Muscle of back (tissue), 11 donors: ENCODE measurements around the gene CABLES1. TPM values are rescaled to one million over a fixed set of nuclear protein-coding genes. Genes with fewer than 3 reads are reported as not detected.
"Not testable (repeated sequence)": the region's sequence is repeated elsewhere in the genome, so short reads cannot be mapped to it uniquely, and the experiment has no call there.

Experiments used
- DNase-seq, 3 donors: peaks; one replicate each; pipeline versions ENCODE4 v3.0.0 to v3.0.0-alpha.2; 2013
- polyA plus RNA-seq, 10 donors: library from polyadenylated mRNA; unstranded; fragments of 120-200 nt; gene quantifications; one replicate each; pipeline ENCODE4 v1.2.1, GENCODE V29; 2013; ENCODE audit not compliant: insufficient read length in 10 of 10

The CABLES1 gene
- polyA plus RNA-seq, 10 donors, result 6.0 to 8.9 (median 7.1) TPM

- not testable (repeated sequence) for DNase-seq
Observed at GRCh38 chr18:23285581-23285980, 150.3 kb downstream of the CABLES1 start.

GRCh38 chr18:23291456-23292205 lies 156.3 kb downstream of the CABLES1 start:
- DNase-seq, result peak in 1 of 3 donors; percentile 58

- DNase-seq, result no peak
Observed at GRCh38 chr18:23300231-23300805, 165.0 kb downstream of the CABLES1 start.

- DNase-seq, result no peak
Observed at GRCh38 chr18:23301972-23302371, 166.7 kb downstream of the CABLES1 start.

GRCh38 chr18:23302511-23302850 lies 167.2 kb downstream of the CABLES1 start:
- DNase-seq, result no peak

- peak in 1 of 3 donors; percentile 92 for DNase-seq
Observed at GRCh38 chr18:23302851-23303527, 167.7 kb downstream of the CABLES1 start.

GRCh38 chr18:23306822-23307221 lies 171.5 kb downstream of the CABLES1 start:
- peak in 1 of 3 donors; percentile 65 for DNase-seq

- no peak for DNase-seq
Observed at GRCh38 chr18:23307567-23308295, 172.4 kb downstream of the CABLES1 start.

Other genes starting within 250 kb of the CABLES1 start
- 10 to 100 TPM in 8 of 10 donors, 1 to 10 TPM in 2; 8.7 to 24.1 (median 12.0) TPM for gene RBBP8, start 202.2 kb upstream of the CABLES1 start, polyA plus RNA-seq